ENCODE measurements around the gene KIRREL3. TPM values are rescaled to one million over a fixed set of nuclear protein-coding genes. Genes with fewer than 3 reads are reported as not detected.

The KIRREL3 gene
- total and polyA plus RNA-seq, 2 donors (not counting 3 experiments of a cell fraction or from before 2014, with no cell fraction given): not detected

GRCh38 chr11:126647735-126648134 is 352.8 kb downstream of the KIRREL3 start:
- no peaks in the 10 kb centered on the region for H3K4me1 ChIP-seq (ENCODE audit: control insufficient read depth, extremely low read depth, insufficient read depth, low read length)
- ChIA-PET CTCF (no interaction called here), POLR2A (no interaction called here)
- H3K4me3 ChIP-seq (replicated peaks in 1 of 3; ENCODE audit: insufficient read depth in 1 of 3, low read depth in 1 of 3, low read length in 3 of 3): no peak overlapping the region
- intact Hi-C loops (cut with micrococcal nuclease) (no loop called here), dilution Hi-C loops (cut with MboI; ENCODE audit: extremely low pct_ligation_motif_present, low sequenced_read_pairs) (no loop called here)
- no peak overlapping the region for H3K27ac ChIP-seq (ENCODE audit: insufficient read depth, low read depth, low read length)
- H3K79me2 ChIP-seq (ENCODE audit: control insufficient read depth, insufficient read depth, low read length): no peaks in the 10 kb centered on the region
- no TSS peak for BruUV-seq (replicated peaks)
- no peaks in the 10 kb centered on the region for H3K9me1 ChIP-seq (replicated peaks; ENCODE audit: control insufficient read depth, extremely low read depth, insufficient read depth, low read length)
- no peaks in the 10 kb centered on the region for H3K27me3 ChIP-seq (ENCODE audit: control insufficient read depth in 2 of 2, insufficient read depth in 2 of 2, low read length in 2 of 2)
- DNase-seq (ENCODE audit: low read depth, low spot score) (no peak), FAIRE-seq (no peak)
- no peak overlapping the region for H2AFZ ChIP-seq (ENCODE audit: low read depth, low read length)
- H4K20me1 ChIP-seq (replicated peaks; ENCODE audit: control insufficient read depth, extremely low read depth, insufficient read depth, low read length): no peaks in the 10 kb centered on the region
- H3K36me3 ChIP-seq (ENCODE audit: control insufficient read depth in 2 of 2, extremely low read depth in 1 of 2, insufficient read depth in 2 of 2, low read length in 2 of 2): no peaks in the 10 kb centered on the region
- no peak overlapping the region for H3K4me2 ChIP-seq (ENCODE audit: insufficient read depth, low read length)
- no peaks in the 10 kb centered on the region for H3K9me3 ChIP-seq (replicated peaks; ENCODE audit: control insufficient read depth, insufficient read depth, low read length)
- no peak overlapping the region for H3K9ac ChIP-seq (replicated peaks; ENCODE audit: extremely low read depth, insufficient read depth, low read length)
- TF ChIP-seq CTCF (IDR thresholded peaks at IDR 0.05; ENCODE audit: extremely low read depth in 1 of 2, insufficient read depth in 1 of 2, low read depth in 1 of 2, low read length in 2 of 2) (no peak), POLR2AphosphoS5 (IDR thresholded peaks at IDR 0.05; ENCODE audit: insufficient read depth, low read depth, low read length) (no peak), GATA2 (IDR thresholded peaks at IDR 0.05; ENCODE audit: insufficient read depth, insufficient read length, low read depth, low read length) (no peak), POLR2A (IDR thresholded peaks at IDR 0.05; ENCODE audit: low read depth, low read length) (no peak), MYC (IDR thresholded peaks at IDR 0.05; ENCODE audit: low read depth, low read length) (no peak), FOS (IDR thresholded peaks at IDR 0.05; ENCODE audit: borderline replicate concordance, insufficient read depth, low read length) (no peak), MAX (IDR thresholded peaks at IDR 0.05; ENCODE audit: insufficient read depth, insufficient read length) (no peak), EZH2 (IDR thresholded peaks at IDR 0.05; ENCODE audit: borderline replicate concordance, low read depth, low read length, severe bottlenecking) (no peak), JUN (IDR thresholded peaks at IDR 0.05; ENCODE audit: borderline replicate concordance, insufficient read depth, insufficient read length, low read depth) (no peak)

All from endothelial cell of umbilical vein (primary cell).